GM21717 (cell line): ENCODE data around the gene TMEM165.
A peak's percentile ranks its signal among the peaks of the same experiment; 100 is the strongest.

Experiments
- ATAC-seq: cut with Tn5 transposase; IDR thresholded peaks from one replicate; pipeline ENCODE4 v1.9.1; 2021; ENCODE audit warnings: mild to moderate bottlenecking, moderate library complexity; ENCODE audit not compliant: unreplicated experiment

TMEM165 gene

GRCh38 chr4:55405073-55405472, 9.3 kb downstream of the TMEM165 start:
- ATAC-seq = no peak

DNA sequence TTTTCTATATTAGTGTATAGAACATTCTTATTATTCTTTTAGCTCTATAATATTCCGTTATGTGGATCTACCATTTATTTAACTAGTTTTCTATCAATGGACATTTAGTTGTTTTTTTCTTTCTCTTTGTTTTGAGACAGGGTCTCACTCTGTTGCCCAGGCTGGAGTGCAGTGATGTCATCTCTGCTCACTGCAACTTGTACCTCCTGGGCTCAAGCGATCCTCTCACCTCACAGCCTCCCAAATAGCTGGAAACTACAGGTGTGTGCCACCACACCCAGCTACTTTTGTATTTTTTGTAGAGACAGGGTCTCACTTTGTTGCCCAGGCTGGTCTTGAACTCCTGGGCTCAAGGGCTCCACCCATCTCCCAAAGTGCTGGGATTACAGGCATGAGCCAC, 10.8 kb downstream of the TMEM165 start:
- ATAC-seq = no peak

DNA sequence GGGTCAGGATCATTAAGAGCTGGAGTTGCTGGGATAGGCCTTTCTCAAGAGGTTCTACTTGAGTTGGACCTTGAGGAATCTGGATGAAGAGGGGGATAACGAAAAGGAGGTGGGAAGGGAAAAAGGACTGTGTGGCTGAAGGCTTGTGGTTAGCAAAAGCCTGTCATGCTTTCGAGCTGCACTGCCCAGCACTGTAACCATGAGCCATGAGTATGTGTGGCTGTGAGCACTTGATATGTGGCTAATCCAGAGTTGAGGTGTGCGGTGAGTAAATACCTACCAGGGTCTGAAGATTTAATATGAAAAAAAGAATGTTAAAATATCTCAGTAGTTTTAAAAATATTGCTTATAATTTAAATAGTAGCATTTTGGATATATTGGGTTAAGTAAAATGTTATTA, 11.4 kb downstream of the TMEM165 start:
- no peak for ATAC-seq

DNA sequence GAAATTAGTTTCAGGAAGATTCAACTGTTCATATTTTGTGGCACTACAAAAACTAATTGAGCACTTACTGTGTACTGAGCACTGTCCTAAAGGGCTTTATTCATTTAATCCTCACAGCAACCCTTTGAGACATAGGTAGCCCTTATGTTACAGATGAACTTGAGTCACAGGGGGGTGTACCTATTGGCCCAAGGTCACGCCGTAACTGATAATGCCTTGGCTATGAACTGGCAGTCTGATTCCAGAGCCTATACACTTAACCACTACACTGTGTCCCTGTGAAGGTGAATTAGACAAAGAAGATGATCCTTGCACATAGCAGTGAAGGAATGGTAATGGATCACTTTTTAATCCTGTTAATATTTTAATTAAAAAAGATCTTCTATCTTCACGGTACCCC, 12.0 kb downstream of the TMEM165 start:
- no peak for ATAC-seq

GRCh38 chr4:55409468-55410171, 13.9 kb downstream of the TMEM165 start:
- ATAC-seq = no peak

- no peak for ATAC-seq
These were observed 14.7 kb downstream of the TMEM165 start for GRCh38 chr4:55410431-55410830.

DNA sequence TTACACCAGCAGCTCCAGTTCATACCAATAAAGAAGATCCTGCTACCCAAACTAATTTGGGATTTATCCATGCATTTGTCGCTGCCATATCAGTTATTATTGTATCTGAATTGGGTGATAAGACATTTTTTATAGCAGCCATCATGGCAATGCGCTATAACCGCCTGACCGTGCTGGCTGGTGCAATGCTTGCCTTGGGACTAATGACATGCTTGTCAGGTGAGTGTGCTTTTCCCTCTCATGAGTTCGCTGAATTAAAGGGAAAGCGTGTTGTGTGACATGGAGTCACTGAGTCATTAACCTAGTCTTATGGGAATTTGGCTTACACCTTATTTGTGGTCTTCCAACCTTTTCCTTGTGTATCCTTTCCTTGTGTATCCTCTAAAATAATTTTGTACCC, 15.9 kb downstream of the TMEM165 start:
- ATAC-seq = no peak

DNA sequence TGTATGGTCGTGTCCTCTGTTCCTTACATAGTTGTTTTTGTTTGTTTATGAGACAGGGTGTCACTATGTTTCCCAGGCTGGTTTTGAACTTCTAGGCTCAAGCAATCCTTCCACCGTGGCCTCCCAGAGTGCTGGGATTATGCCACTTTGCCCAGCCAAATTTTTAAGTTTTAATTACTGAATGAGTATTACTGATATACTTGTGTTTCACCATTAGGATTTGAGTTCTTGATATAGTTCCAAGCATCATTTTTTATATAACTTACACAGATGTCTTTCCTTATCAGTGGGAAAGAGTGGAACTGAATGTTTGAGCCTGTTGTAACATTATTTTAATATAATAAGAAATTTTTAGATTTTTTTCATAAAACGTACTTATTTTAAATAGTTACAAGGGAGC, 20.4 kb downstream of the TMEM165 start:
- ATAC-seq = no peak

GRCh38 chr4:55424791-55425190, 29.0 kb downstream of the TMEM165 start:
- no peak for ATAC-seq

DNA sequence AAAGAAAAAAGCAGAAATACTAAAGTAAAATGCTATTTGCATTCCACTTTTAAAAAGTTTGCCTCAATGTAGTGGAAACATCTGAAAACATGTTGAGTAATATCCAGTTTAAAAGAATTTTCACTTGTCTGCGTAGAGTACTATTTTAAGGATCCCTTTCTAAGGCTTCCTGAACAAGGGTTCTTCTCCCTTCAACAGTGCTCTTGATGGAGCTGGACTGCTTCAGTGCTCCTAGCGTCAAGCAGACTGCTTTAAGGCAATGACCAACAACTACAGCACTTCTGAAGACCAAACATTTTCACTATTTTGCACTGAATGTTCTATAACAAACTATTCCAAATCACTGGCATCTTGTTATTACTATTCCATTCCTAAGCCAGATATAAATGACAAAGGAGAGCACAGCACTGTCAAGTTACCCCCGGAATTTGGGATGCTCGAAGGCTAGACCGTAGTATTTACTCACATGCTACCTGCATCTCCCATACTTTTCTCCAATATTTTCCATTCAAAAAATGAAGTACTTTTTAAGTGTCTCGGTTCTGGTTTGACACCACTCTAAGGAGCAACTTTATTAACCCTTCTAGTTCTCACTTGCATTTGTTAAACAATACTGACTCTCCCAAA, 36.1 kb downstream of the TMEM165 start:
- ATAC-seq = no peak

DNA sequence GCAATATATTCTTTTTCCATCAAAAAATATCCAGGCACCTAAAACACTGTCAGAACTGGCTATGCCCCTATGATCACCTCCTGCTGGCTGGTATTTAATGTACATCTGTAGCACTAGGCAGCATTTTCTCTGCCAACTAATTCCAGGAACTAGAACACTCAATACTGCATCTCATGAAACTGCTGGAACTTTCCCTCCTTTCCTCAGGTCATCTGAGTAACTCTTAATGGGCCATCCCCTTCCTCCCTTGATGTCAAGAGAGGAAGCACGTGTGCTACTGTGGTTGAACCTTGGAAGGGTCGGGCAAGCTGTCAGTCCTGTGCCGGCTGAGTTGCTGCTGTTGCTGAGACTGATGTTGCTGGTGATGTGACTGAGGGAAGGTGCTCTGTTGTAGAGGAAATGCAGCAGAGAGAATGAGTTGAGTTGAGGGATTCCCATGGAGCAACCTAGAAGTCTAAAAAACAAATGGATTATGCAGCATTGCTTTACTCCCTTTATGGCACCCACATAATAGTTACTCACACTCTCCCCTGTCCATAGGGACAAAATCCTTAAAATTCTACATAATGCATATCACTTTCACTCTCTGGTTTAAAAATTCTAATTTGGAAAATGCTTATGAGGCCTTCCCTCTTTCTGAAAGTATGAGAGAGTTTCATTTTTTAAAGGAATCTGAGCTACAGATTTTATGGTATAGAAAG, 39.5 kb downstream of the TMEM165 start:
- ATAC-seq = peak; percentile 67

DNA sequence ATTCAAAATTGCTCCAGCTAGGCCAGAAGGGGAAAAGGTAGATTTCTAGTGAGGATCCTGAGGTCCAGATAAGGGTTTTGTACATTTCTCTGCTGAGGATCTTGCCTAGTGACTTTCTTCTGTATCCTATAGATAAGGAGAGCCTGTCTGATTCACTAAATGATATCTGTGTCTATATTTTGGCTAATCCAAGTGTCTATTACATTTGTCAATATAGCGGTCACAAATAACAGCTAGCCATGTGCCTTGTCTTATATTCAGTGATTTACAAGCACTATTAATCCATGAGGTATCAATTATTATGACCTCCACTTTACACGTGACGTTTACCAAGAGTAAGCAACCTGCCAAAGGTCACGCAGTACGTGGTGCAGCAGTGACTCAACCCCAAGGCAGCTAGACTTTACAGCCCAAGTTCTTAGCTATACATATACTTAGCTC, 41.6 kb downstream of the TMEM165 start:
- no peak for ATAC-seq

- ATAC-seq = no peak
These were observed 42.1 kb downstream of the TMEM165 start for GRCh38 chr4:55437823-55438222.

GRCh38 chr4:55438314-55438713, 42.6 kb downstream of the TMEM165 start:
- ATAC-seq = no peak

DNA sequence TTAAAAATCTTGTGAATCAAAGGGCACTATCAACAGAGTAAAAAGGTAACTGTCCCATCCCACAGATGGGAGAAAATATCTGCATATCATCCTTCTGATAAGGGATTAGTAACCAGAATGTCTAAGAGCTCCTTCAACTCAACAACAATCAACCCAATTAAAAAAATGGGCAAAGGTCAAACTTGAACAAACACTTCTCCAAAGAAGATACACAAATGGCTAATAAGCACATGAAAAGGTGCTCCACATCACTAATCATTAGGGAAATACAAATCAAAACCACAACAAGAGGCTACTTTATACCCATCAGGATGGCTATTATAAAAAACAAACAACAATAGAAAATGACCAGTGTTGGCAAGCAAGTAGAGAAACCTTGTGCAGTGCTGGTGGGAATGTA, 43.3 kb downstream of the TMEM165 start:
- no peak for ATAC-seq

DNA sequence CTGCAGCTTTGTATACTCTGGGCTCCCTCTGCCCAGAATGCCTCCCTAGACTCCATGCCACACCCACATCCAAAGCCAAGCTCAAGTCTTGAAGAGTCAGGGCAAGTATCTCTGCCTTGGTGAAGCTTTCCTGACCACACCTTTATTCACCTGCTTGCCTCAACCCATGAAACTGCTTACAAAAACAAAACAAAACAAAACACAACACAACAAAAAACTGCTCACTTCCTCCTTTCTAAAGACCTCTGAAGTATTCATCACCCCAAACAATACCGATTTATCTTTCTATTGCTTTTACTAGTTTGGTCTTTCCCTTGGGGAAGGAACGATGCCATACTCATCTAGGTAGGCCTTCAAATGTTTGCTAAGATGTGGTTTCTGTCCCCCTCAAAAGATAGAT, 45.0 kb downstream of the TMEM165 start:
- no peak for ATAC-seq

GRCh38 chr4:55442541-55442940, 46.8 kb downstream of the TMEM165 start:
- no peak for ATAC-seq

DNA sequence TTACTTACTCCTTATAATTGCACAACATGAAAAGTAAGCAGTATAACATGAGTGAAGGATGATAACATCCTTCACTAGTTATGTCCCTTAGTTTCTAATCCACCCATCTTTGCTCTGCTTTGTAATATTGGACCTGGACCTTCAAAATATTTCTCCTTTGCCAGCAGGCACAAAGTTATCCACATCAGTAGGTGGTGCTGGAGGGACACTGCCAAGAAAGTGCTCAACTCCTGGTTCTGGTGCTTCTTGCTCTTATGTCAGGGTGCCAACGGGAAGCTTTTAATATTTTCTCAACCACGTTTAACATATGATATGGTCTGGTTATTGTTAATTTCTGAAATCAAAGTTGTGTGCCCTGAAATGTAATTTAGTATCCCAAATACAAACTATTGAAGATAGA, 49.1 kb downstream of the TMEM165 start:
- ATAC-seq = no peak

DNA sequence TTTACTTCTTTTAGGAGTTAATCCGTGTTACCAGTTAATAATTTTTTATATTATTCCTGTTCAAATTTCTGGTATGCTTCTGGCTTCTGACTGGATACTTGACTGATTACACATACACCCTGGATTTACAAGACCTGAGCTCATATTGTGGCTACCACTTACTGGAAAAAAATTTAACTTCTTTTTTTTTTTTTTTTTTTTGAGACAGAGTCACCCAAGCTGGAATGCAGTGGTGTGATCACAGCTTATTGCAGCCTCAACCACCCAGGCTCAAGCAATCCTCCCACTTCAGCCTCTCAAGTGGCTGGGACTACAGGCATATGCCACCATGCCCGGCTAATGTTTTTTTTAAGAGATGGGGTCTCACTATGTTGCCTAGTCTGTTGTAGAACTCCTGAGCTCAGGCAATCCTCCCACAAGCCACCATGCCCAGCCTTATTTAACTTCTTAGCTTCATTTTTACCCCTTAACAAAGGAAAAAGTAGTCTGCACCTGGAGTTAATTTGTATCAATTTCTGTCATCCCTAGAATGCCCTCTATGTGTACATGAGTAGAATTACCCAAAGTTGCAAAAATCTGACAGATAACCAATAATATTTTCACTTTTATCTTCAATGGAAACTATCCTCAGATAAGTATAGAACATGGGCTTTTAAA, 50.3 kb downstream of the TMEM165 start:
- ATAC-seq = no peak

GRCh38 chr4:55446578-55446922, 50.8 kb downstream of the TMEM165 start:
- no peak for ATAC-seq

GRCh38 chr4:55447108-55447708, 51.5 kb downstream of the TMEM165 start:
- ATAC-seq = no peak
